Esophagus (tissue), 2 donors: Measurements from ENCODE around the gene C11orf21. TPM values are rescaled to one million over a fixed set of nuclear protein-coding genes. Genes with fewer than 3 reads are reported as not detected.

Experiments
- H3K27ac ChIP-seq, 2 donors: one replicate each; pipeline ENCODE4 v1.5.1; 2013; ENCODE audit warnings: low read depth in 2 of 2, mild to moderate bottlenecking in 2 of 2, inconsistent platforms in 1 of 2, low read length in 1 of 2, moderate library complexity in 1 of 2
- H3K27me3 ChIP-seq, 2 donors: one replicate each; pipeline ENCODE4 v1.6.1; 2013; ENCODE audit warnings: low read length in 2 of 2, control low read depth in 1 of 2, mild to moderate bottlenecking in 1 of 2; ENCODE audit not compliant: insufficient read depth in 2 of 2, control insufficient read depth in 1 of 2
- H3K36me3 ChIP-seq, 2 donors: one replicate each; pipeline ENCODE4 v1.6.1; 2013; ENCODE audit warnings: low read length in 1 of 2; ENCODE audit not compliant: control insufficient read depth in 2 of 2, insufficient read depth in 2 of 2
- H3K4me1 ChIP-seq, 2 donors: one replicate each; pipeline ENCODE4 v1.6.1; 2013; ENCODE audit warnings: low read length in 1 of 2; ENCODE audit not compliant: control insufficient read depth in 2 of 2, insufficient read depth in 2 of 2
- H3K4me3 ChIP-seq, 2 donors: one replicate each; pipeline ENCODE4 v1.5.1; 2013; ENCODE audit warnings: low read length in 2 of 2, mild to moderate bottlenecking in 2 of 2, low read depth in 1 of 2, moderate library complexity in 1 of 2
- H3K9me3 ChIP-seq, 2 donors: one replicate each; pipeline ENCODE4 v1.6.1; 2013; ENCODE audit warnings: mild to moderate bottlenecking in 2 of 2, low read depth in 1 of 2, low read length in 1 of 2, moderate library complexity in 1 of 2; ENCODE audit not compliant: control insufficient read depth in 2 of 2, insufficient read depth in 1 of 2
- WGBS, 2 donors: extraction: QIAGEN DNeasy Blood & Tissue Kit; methylation state at CpG; one replicate each; pipeline ENCODE4 v1.1.7; 2013; 5-methylcytosine and 5-hydroxymethylcytosine counted together
- polyA plus RNA-seq, 2 donors: library from polyadenylated mRNA; stranded (reverse); fragments of 200-250 nt; gene quantifications; one replicate each; pipeline ENCODE4 v1.2.3, GENCODE V29; 2013
- donor health status: healthy with polysubstance abuse.
- donor health status: Bipolar disorder and iron deficiency.

C11orf21 gene
- polyA plus RNA-seq, 2 donors = 0.42 to 0.45 TPM

DNA sequence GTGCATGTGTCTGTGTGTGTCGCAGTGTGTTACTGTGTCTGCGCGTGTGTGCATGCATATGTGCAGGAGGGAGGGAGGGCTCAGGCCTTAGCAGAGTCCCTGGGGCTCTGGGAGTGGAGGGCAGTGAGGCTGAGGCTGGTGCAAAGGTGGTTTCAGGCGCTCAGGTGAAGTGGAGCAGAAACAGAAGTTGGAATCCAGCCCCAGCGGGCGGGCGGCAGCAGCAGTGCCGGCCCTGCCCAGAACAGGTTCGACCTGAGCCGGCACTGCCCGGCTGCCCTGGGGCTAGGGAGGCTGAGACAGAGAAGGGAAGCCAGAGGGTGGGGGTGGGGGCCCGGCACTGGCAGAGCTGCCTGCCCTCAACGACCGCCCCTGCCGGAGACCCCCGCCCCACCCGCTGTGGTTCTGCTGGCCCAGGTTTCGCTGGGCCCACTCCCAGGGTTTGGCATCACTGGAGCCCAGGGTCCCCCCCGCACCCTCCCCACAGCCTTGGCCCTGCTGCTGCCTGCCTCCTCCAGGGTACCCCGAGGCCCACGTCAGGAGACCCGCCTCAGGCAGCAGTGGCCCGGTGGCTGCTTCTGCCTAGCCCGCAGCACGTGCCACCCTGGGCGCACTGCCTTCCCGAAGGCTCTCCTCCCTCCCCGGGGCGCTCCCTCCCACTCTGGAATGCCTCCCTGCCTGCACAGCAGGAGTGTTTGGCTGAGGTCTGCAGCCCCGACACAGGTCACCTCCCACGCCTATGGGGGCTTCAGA, 44.6 kb downstream of the C11orf21 start:
- peak overlapping the region in 1 of 2 donors; percentile 5 for H3K4me3 ChIP-seq

DNA sequence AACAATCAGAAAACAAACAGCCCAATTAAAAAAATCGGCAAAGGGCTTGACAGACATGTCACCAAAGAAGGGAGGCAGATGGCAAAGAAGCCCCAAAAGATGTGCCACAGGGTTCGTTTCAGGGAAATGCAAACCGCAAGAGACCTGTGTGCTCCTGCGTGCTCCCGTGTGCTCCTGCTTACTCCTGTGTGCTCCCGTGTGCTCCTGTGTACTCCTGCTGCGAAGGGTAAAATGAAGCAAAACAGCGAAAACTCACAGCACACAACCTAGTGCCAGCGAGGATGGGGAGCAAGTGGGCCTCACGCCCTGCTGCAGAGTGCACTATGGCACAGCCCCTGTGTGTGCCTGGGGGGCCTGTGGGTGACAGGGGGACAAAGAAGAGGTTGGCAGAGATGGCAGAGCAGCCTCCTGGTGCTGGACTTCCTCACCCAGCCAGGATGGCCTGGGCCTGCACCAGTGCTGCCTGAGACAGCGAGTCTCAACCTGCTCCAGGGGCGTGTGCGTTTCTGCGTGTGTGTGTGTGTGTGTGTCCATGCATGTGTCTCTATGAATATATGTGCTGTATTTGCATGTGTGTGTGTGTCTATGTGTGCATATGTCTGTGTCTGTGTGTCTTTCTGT, 45.3 kb downstream of the C11orf21 start:
- H3K9me3 ChIP-seq = no peaks in the 10 kb centered on the region
- H3K4me3 ChIP-seq = peak overlapping the region in 1 of 2 donors; percentile 5
- peak overlapping the region; percentile 86 to 92 for H3K27ac ChIP-seq
- 48 to 61% methylated on average over 14 of the region's 14 CpGs for WGBS, 2 donors
- H3K4me1 ChIP-seq = peaks cover 3 to 16% of the 10 kb centered on the region in 2 donors
- peaks cover 0 to 4% of the 10 kb centered on the region in 2 donors for H3K27me3 ChIP-seq
- H3K36me3 ChIP-seq = no peaks in the 10 kb centered on the region

More for the DNA sequence above, 44.6 kb downstream of the C11orf21 start:
- Histone ChIP-seq H3K4me1 (peaks cover 3 to 16% of the 10 kb centered on the region in 2 donors), H3K27me3 (peaks cover 0 to 4% of the 10 kb centered on the region in 2 donors), H3K27ac (peak overlapping the region; percentile 86 to 92), H3K9me3 (no peaks in the 10 kb centered on the region), H3K36me3 (no peaks in the 10 kb centered on the region)
- WGBS, 2 donors = 49 to 51% methylated on average over 24 to 31 of the region's 31 CpGs

DNA sequence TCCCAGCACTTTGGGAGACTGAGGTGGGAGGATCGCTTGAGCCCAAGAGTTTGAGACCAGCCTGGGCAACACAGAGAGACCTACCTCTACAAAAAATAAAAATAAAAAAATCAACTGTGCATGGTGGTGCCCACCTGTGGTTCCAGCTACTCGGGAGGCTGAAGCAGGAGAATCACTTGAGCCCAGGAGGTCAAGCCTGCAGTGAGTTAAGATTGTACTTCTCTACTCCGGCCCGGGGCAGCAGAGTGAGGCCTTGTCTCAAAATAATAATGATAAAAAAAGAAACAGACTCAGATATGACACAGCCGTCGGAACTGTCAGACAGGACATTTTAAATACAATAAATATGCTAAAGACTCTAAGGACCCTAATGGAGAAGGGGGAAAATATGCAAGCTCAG, 49.7 kb downstream of the C11orf21 start:
- WGBS, 2 donors = 91 to 97% methylated on average over 6 of the region's 6 CpGs
- Histone ChIP-seq H3K4me3 (no peak overlapping the region), H3K36me3 (no peaks in the 10 kb centered on the region), H3K27ac (no peak overlapping the region), H3K9me3 (no peaks in the 10 kb centered on the region), H3K27me3 (no peaks in the 10 kb centered on the region), H3K4me1 (no peaks in the 10 kb centered on the region)

DNA sequence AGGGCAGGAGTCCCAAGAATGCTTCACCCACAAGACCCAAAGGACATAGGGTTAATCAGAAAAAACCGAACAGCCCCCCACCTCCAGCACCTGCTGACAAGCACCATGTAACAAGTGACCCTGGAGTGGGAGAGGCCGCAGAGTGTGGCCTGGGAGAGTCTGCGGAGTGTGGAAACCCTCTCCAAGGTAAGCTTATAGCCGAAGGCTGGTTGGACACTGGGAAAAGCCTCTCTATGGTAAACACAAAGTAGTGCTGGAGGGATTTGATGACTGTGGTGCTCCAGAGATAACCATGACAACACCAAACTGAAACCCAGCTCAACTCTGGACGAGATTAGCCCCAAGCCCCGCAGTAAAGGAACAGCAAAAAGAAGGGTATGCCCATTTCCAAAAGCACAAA, 50.6 kb downstream of the C11orf21 start:
- no peaks in the 10 kb centered on the region for H3K9me3 ChIP-seq
- no peaks in the 10 kb centered on the region for H3K4me1 ChIP-seq
- H3K27me3 ChIP-seq = no peaks in the 10 kb centered on the region
- H3K27ac ChIP-seq = no peak overlapping the region
- H3K36me3 ChIP-seq = no peaks in the 10 kb centered on the region
- 95 to 96% methylated on average over 6 of the region's 6 CpGs for WGBS, 2 donors
- H3K4me3 ChIP-seq = no peak overlapping the region

DNA sequence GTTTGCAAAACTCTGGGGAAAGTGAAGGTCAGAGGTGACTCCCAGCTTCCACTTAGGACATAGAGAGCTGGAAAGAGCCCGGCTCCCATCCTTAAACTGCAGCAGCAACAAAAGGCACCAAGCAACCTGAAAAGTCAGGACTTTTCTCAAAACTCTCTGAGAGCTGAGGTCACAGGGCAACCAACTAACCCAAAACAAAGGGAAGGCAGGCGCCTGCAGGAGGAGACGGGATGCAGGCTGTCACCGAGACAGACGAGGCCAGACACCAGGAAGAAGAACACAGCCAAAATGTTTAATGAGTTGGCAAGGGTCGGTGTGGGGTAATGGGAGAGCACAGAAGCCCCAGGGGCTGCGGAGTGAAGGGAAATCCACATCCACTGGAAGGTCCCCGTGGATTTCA, 51.2 kb downstream of the C11orf21 start:
- H3K27ac ChIP-seq = no peak overlapping the region
- no peaks in the 10 kb centered on the region for H3K27me3 ChIP-seq
- no peaks in the 10 kb centered on the region for H3K36me3 ChIP-seq
- H3K4me3 ChIP-seq = no peak overlapping the region
- H3K9me3 ChIP-seq = no peaks in the 10 kb centered on the region
- H3K4me1 ChIP-seq = no peaks in the 10 kb centered on the region
- 67 to 74% methylated on average over 8 of the region's 8 CpGs for WGBS, 2 donors

DNA sequence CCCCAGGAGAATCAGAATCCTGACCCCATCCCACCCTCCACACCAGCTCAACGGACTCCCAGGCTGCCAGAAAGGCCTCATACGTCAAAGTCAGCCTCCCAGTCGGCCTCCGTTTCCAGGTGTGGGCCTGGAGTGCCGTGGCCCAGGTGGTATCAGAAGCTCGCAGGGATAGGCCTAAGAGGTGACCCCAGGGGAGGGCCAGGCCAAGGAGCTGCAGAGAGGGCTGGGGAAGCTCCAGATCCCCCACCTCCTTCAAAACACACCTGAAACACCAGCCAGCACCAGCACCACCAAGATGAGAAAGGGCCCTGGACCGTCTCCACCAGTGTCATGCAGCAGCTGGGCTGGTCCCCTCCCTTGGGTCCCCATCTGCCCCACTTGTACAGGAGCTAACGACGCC, 51.7 kb downstream of the C11orf21 start:
- 79 to 81% methylated on average over 9 of the region's 9 CpGs for WGBS, 2 donors
- Histone ChIP-seq H3K9me3 (no peaks in the 10 kb centered on the region), H3K27me3 (no peaks in the 10 kb centered on the region), H3K4me3 (no peak overlapping the region), H3K36me3 (no peaks in the 10 kb centered on the region), H3K27ac (no peak overlapping the region), H3K4me1 (no peaks in the 10 kb centered on the region)

DNA sequence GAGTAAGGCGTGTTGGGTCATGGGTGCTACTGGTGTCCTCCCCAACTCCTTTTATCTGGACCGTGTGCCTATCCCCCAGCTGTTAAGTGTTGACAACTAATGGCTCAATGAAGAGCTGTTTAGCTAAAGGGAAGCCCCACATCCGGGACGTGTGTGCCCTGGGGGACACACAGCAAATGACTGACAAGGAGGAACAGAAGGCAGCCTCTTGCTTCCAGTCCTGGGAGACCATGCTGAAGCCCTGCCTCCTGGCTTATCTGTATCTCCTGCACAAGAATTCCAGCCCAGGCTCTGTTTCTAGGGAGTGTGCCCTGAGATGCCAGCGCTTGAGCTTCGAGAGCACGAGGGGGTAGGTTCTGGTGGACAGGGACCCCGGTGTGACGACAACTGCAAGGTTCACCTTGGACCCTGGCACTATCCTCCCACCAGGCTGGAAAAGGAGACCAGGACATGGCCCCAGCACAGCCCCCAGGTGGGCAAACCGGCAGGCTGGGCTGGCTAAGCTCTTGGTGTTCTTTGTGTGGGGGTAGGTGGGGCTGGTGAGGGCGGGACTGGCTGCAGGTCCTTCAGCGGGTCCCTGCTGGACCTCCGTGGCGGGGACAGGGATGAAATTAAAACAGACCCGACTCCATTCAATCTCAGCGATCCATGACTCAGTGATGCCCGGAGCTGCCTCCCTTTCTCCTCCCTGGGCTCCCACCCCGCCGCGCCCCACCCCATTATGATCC, 52.4 kb downstream of the C11orf21 start:
- H3K36me3 ChIP-seq = no peaks in the 10 kb centered on the region
- H3K4me1 ChIP-seq = no peaks in the 10 kb centered on the region
- no peaks in the 10 kb centered on the region for H3K9me3 ChIP-seq
- 88 to 89% methylated on average over 15 to 20 of the region's 20 CpGs for WGBS, 2 donors
- no peak overlapping the region for H3K4me3 ChIP-seq
- H3K27ac ChIP-seq = no peak overlapping the region
- no peaks in the 10 kb centered on the region for H3K27me3 ChIP-seq

DNA sequence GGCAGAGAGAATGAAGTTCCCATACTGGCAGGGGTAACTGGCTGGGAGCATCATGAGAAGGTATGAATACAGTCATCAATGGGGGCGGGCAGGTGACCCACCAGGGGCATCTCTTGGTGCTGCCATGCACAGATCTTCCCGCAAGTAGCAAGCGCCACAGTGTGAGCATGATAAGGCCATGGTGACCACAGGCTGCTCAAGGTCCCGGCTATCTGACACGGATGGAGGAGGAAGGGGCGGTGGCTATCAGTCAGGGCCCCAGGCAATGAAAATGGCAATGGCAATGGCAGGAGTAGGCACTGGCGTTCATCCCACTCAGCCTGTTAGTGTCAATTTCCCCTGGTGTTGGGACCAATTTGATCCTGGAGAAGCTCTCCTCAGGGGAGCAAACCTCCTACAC, 53.0 kb downstream of the C11orf21 start:
- H3K36me3 ChIP-seq = no peaks in the 10 kb centered on the region
- no peaks in the 10 kb centered on the region for H3K9me3 ChIP-seq
- H3K27me3 ChIP-seq = no peaks in the 10 kb centered on the region
- no peak overlapping the region for H3K27ac ChIP-seq
- H3K4me3 ChIP-seq = no peak overlapping the region
- 89 to 96% methylated on average over 7 of the region's 7 CpGs for WGBS, 2 donors
- no peaks in the 10 kb centered on the region for H3K4me1 ChIP-seq

DNA sequence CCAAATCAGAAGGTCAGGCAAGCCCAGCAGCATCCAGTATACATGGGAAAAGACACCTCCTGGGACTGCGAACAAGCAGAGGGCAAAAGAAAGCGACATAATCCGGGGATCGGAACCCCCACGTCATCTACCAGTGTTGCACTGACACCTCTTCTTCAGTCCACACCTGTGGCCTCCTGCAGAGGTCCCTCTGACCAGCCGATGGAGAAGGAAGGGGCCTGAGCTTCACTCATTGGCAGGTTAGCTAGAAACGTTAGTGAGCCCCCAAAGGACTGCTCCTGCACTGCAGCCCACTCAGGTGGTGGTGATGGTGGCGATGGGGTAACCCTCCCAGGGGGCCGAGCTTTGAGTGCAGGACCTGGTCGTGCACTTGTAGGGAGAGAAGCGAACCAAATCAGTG, 53.5 kb downstream of the C11orf21 start:
- no peak overlapping the region for H3K27ac ChIP-seq
- WGBS, 2 donors = 92% methylated on average over 11 of the region's 11 CpGs
- no peaks in the 10 kb centered on the region for H3K36me3 ChIP-seq
- H3K4me1 ChIP-seq = no peaks in the 10 kb centered on the region
- H3K9me3 ChIP-seq = no peaks in the 10 kb centered on the region
- no peak overlapping the region for H3K4me3 ChIP-seq
- no peaks in the 10 kb centered on the region for H3K27me3 ChIP-seq
